Trophoblast cell (in vitro differentiated cells and primary cell): ENCODE measurements around the gene SLIT3.

Source experiments
- DNase-seq, 2 donors: peaks; one replicate each; pipeline ENCODE4 v3.0.0-alpha.2; 2016
- H2AFZ ChIP-seq: 2 replicates; pipeline ENCODE4 v1.6.1; 2013; ENCODE audit warnings: low read length, moderate library complexity, mild to moderate bottlenecking; ENCODE audit not compliant: insufficient read depth, poor library complexity
- H2AK5ac ChIP-seq: 2 replicates; pipeline ENCODE4 v1.6.1; 2013; ENCODE audit warnings: mild to moderate bottlenecking, low read length
- H2BK120ac ChIP-seq: 2 replicates; pipeline ENCODE4 v1.6.1; 2013; ENCODE audit warnings: low read length, mild to moderate bottlenecking, moderate library complexity; ENCODE audit not compliant: insufficient read depth, poor library complexity
- H2BK12ac ChIP-seq: 2 replicates; pipeline ENCODE4 v1.6.1; 2013; ENCODE audit warnings: mild to moderate bottlenecking, low read length, moderate library complexity
- H2BK5ac ChIP-seq: 2 replicates; pipeline ENCODE4 v1.6.1; 2013; ENCODE audit warnings: low read length, low read depth, moderate library complexity, mild to moderate bottlenecking; ENCODE audit not compliant: poor library complexity
- H3K14ac ChIP-seq: 2 replicates; pipeline ENCODE4 v1.6.1; 2013; ENCODE audit warnings: mild to moderate bottlenecking, low read length
- H3K18ac ChIP-seq: 2 replicates; pipeline ENCODE4 v1.6.1; 2013; ENCODE audit warnings: mild to moderate bottlenecking, low read length
- H3K23ac ChIP-seq: 2 replicates; pipeline ENCODE4 v1.6.1; 2013; ENCODE audit warnings: low read length
- H3K27ac ChIP-seq: 2 replicates; pipeline ENCODE4 v1.5.1; 2013; ENCODE audit warnings: low read depth, mild to moderate bottlenecking, inconsistent platforms, low read length, moderate library complexity
- H3K27me3 ChIP-seq: 2 replicates; pipeline ENCODE4 v1.6.1; 2013; ENCODE audit warnings: inconsistent platforms, mild to moderate bottlenecking, low read length, moderate library complexity; ENCODE audit not compliant: insufficient read depth
- H3K36me3 ChIP-seq, 2 experiments: 1 replicate in 1 of 2; 2 replicates in 1 of 2; pipeline ENCODE4 v1.6.1; 2013; ENCODE audit warnings: low read length in 2 of 2, mild to moderate bottlenecking in 2 of 2, moderate library complexity in 1 of 2; ENCODE audit not compliant: insufficient read depth in 2 of 2, control insufficient read depth in 1 of 2
- H3K4ac ChIP-seq: 2 replicates; pipeline ENCODE4 v1.6.1; 2013; ENCODE audit warnings: low read depth, mild to moderate bottlenecking, low read length, moderate library complexity
- H3K4me1 ChIP-seq, 2 experiments: 1 replicate in 1 of 2; 2 replicates in 1 of 2; pipeline ENCODE4 v1.6.1; 2013; ENCODE audit warnings: low read length in 2 of 2, mild to moderate bottlenecking in 2 of 2, moderate library complexity in 1 of 2; ENCODE audit not compliant: insufficient read depth in 2 of 2, control insufficient read depth in 1 of 2
- H3K4me2 ChIP-seq: 2 replicates; pipeline ENCODE4 v1.6.1; 2013; ENCODE audit warnings: inconsistent platforms, mild to moderate bottlenecking, low read length, moderate library complexity
- H3K4me3 ChIP-seq: 2 replicates; pipeline ENCODE4 v1.5.1; 2013; ENCODE audit warnings: mild to moderate bottlenecking, low read depth, low read length, inconsistent platforms
- H3K79me1 ChIP-seq: one replicate; pipeline ENCODE4 v1.6.1; 2013; ENCODE audit warnings: low read length
- H3K79me2 ChIP-seq: 2 replicates; pipeline ENCODE4 v1.6.1; 2013; ENCODE audit warnings: low read length, mild to moderate bottlenecking; ENCODE audit not compliant: control insufficient read depth, insufficient read depth, poor library complexity
- H3K9ac ChIP-seq: 2 replicates; pipeline ENCODE4 v1.6.1; 2013; ENCODE audit warnings: mild to moderate bottlenecking, low read length
- H3K9me3 ChIP-seq: 2 replicates; pipeline ENCODE4 v1.6.1; 2013; ENCODE audit warnings: low read depth, mild to moderate bottlenecking, control low read depth, inconsistent platforms, low read length; ENCODE audit not compliant: insufficient read depth
- H4K12ac ChIP-seq: 2 replicates; pipeline ENCODE4 v1.6.1; 2013; ENCODE audit warnings: low read depth, mild to moderate bottlenecking, low read length, moderate library complexity
- H4K8ac ChIP-seq: 2 replicates; pipeline ENCODE4 v1.6.1; 2013; ENCODE audit warnings: low read depth, mild to moderate bottlenecking, low read length, moderate library complexity
- H4K91ac ChIP-seq: one replicate; pipeline ENCODE4 v1.6.1; 2013; ENCODE audit warnings: low read depth, mild to moderate bottlenecking, low read length, moderate library complexity
- WGBS: extraction: QIAGEN DNeasy Blood & Tissue Kit; methylation state at CpG from one replicate; pipeline ENCODE4 v1.1.7; 2013; ENCODE audit warnings: missing lambda C conversion rate; ENCODE audit not compliant: insufficient read length, insufficient coverage; ENCODE audit errors: extremely low coverage; 5-methylcytosine and 5-hydroxymethylcytosine counted together

The SLIT3 gene

GRCh38 chr5:168685566-168685965 is 615.4 kb downstream of the SLIT3 start:
- Histone ChIP-seq H2BK12ac (no peak overlapping the region), H3K27me3 (no peaks in the 10 kb centered on the region), H3K4me2 (no peak overlapping the region), H3K79me1 (no peaks in the 10 kb centered on the region), H3K4me3 (no peak overlapping the region), H3K4ac (no peak overlapping the region), H3K4me1 (no peaks in the 10 kb centered on the region), H3K79me2 (no peaks in the 10 kb centered on the region), H3K9ac (no peak overlapping the region), H3K27ac (no peak overlapping the region), H3K9me3 (no peaks in the 10 kb centered on the region), H3K14ac (no peak overlapping the region), H2AFZ (no peak overlapping the region), H3K36me3 (peaks cover 16 to 42% of the 10 kb centered on the region in 2 experiments), H2AK5ac (no peak overlapping the region), H2BK120ac (no peak overlapping the region), H4K91ac (no peak overlapping the region), H4K8ac (no peak overlapping the region), H3K18ac (no peak overlapping the region), H3K23ac (no peak overlapping the region), H4K12ac (no peak overlapping the region), H2BK5ac (no peak overlapping the region)
- WGBS, result no CpG with 5 or more reads among the region's 13 CpGs
- DNase-seq, result no peak

- Histone ChIP-seq H3K4me2 (no peak overlapping the region), H3K4ac (no peak overlapping the region), H3K27me3 (no peaks in the 10 kb centered on the region), H3K79me2 (no peaks in the 10 kb centered on the region), H2BK12ac (no peak overlapping the region), H3K9ac (no peak overlapping the region), H3K18ac (no peak overlapping the region), H3K79me1 (no peaks in the 10 kb centered on the region), H3K36me3 (peaks cover 16 to 39% of the 10 kb centered on the region in 2 experiments), H3K9me3 (no peaks in the 10 kb centered on the region), H3K4me1 (no peaks in the 10 kb centered on the region), H3K23ac (no peak overlapping the region), H2BK5ac (no peak overlapping the region), H4K12ac (no peak overlapping the region), H3K27ac (no peak overlapping the region), H2BK120ac (no peak overlapping the region), H2AK5ac (no peak overlapping the region), H2AFZ (no peak overlapping the region), H3K14ac (no peak overlapping the region), H4K8ac (no peak overlapping the region), H4K91ac (no peak overlapping the region), H3K4me3 (no peak overlapping the region)
- WGBS, result no CpG with 5 or more reads among the region's 6 CpGs
- DNase-seq, result no peak
These were observed 617.0 kb downstream of the SLIT3 start for GRCh38 chr5:168683927-168684295.

GRCh38 chr5:168683247-168683926 is 617.6 kb downstream of the SLIT3 start:
- Histone ChIP-seq H2BK5ac (no peak overlapping the region), H3K9ac (no peak overlapping the region), H3K4me2 (no peak overlapping the region), H3K4ac (no peak overlapping the region), H4K12ac (no peak overlapping the region), H3K27ac (no peak overlapping the region), H3K23ac (no peak overlapping the region), H2AFZ (no peak overlapping the region), H4K8ac (no peak overlapping the region), H3K79me1 (no peaks in the 10 kb centered on the region), H3K36me3 (peaks cover 16 to 39% of the 10 kb centered on the region in 2 experiments), H3K14ac (no peak overlapping the region), H2BK120ac (no peak overlapping the region), H3K27me3 (no peaks in the 10 kb centered on the region), H3K79me2 (no peaks in the 10 kb centered on the region), H2BK12ac (no peak overlapping the region), H4K91ac (no peak overlapping the region), H3K18ac (no peak overlapping the region), H3K4me1 (no peaks in the 10 kb centered on the region), H2AK5ac (no peak overlapping the region), H3K4me3 (no peak overlapping the region), H3K9me3 (no peaks in the 10 kb centered on the region)
- DNase-seq, result no peak
- WGBS, result no CpG with 5 or more reads among the region's 15 CpGs

- DNase-seq, result no peak
These were observed 619.3 kb downstream of the SLIT3 start for GRCh38 chr5:168681556-168682183.

More at GRCh38 chr5:168681556-168682183, 619.3 kb downstream of the SLIT3 start:
- Histone ChIP-seq H3K18ac (no peak overlapping the region), H2BK5ac (no peak overlapping the region), H3K79me2 (no peaks in the 10 kb centered on the region), H3K27ac (no peak overlapping the region), H3K4me3 (no peak overlapping the region), H3K9me3 (peaks cover 3% of the 10 kb centered on the region), H4K8ac (no peak overlapping the region), H2AK5ac (no peak overlapping the region), H4K12ac (no peak overlapping the region), H3K36me3 (peaks cover 13 to 30% of the 10 kb centered on the region in 2 experiments), H3K23ac (no peak overlapping the region), H2BK12ac (no peak overlapping the region), H2BK120ac (no peak overlapping the region), H3K9ac (no peak overlapping the region), H2AFZ (no peak overlapping the region), H3K14ac (no peak overlapping the region), H3K27me3 (no peaks in the 10 kb centered on the region), H3K4me1 (no peaks in the 10 kb centered on the region), H4K91ac (no peak overlapping the region), H3K4me2 (no peak overlapping the region), H3K4ac (no peak overlapping the region), H3K79me1 (no peaks in the 10 kb centered on the region)
- WGBS, result no CpG with 5 or more reads among the region's 4 CpGs
